HUDEP-2 (cell line): ENCODE results near the gene SLC7A5.
"Not testable (repeated sequence)": the region's sequence is repeated elsewhere in the genome, so short reads cannot be mapped to it uniquely, and the experiment has no call there.

Source experiments
- DNase-seq, 76 experiments: peaks; one replicate each; lab custom pipeline; 2025; ENCODE audit not compliant: unreplicated experiment in 76 of 76; lab: John Stamatoyannopoulos, UW

SLC7A5 gene

GRCh38 chr16:87862597-87863326 lies 6.5 kb downstream of the SLC7A5 start:
- DNase-seq, result not testable (repeated sequence)

DNA sequence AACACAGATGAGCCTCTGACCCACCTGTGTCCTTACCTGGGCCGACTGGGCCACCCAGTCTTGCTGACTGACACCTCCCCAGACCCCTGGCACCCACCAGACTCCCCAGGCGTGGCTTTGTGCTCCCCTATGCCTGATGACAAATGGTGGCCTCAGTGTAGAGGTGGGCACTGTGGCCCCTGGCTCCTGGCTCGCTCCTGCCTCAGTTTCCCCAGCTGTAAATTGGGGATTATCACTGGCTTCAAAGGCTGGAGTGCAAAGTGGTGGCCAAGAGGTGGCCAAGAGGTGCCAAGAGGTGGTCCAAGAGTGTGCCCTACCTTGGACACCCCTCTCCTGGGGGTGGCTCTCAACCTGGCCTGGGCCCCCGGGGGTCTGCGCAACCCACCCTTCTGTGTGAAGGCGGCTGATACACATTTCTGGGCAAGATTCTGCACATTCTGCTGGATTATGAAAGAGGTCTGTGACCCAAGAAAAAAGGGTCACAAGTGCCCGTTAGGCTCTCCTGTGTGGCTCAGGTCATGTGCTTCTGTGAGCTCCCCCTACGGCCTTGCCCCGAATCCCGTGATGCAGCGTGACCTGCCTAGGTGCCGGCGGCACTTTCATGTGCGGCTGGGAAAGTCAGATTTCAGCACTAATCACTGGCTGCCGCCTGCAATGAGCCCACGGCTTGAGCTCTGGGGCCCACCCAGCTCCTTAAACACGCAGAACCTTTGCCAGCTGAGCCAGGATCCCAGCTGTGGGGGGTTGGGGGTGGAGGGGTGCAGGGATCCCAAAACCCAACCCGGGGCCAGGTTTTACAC lies 7.8 kb downstream of the SLC7A5 start:
- peak in 4 of 76 experiments; percentile 9 to 45 (median 18) for DNase-seq

DNA sequence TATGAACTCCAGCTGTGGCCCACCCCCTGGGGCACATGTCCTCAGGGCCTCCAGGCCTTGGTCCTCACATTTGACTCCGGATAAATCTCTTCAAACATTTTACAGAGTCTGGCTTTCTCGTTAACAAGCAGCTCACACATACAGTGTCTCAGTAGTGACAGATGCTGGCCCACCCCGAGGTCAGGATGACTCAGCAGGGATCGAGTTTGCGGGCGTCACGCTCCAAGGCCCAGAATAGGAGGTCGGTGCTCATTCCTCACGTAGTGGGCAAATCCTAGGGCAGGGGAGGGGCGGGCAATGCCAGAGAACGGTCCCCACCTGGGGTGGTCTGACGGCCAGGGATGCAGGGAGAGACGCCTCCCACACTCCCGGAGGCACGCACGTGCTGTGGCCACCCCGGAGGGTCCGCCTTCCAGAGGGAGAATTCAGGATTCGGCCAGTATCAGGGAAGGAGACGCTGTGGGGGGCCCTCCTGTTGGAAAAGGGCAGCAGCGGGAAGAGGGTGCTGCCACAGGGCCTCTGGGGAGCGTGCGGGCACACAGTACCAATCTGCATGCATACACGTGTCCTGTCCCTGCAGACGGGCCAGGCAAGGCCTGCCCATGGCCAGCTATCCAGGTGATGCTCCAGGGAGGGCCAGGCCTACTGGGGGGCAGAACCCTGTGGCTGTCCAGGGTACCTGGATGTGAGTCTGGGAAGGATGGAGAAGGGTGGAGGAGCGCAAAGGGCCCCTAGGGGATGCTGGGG lies 8.6 kb downstream of the SLC7A5 start:
- DNase-seq, result peak in 29 of 76 experiments; percentile 11 to 51 (median 21)

GRCh38 chr16:87858151-87858993 lies 10.9 kb downstream of the SLC7A5 start:
- peak in 75 of 76 experiments; percentile 22 to 95 (median 85) for DNase-seq

DNA sequence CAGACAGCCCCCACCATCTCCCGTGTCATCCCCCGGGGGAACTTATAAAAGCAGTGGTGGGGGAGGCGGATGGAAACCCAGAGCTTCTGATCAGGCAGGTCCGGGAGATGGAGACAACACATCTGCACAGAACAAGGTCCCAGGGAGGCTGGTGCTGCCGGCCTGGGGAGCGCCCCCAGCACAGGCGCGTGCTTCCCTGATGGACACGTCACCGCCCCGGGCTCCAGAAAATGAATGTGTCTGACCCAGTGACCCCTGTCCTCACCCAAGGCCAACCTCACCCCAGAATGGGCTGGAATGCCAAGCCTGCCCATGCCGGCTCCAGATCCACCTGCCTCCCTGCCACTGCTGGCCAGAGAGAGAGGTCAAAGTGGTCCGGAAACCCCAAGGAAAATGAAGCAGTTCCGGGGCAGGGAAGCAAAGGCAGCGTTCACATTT lies 12.5 kb downstream of the SLC7A5 start:
- peak in 1 of 76 experiments; percentile 17 for DNase-seq

- peak in 8 of 76 experiments; percentile 6 to 26 (median 16) for DNase-seq
Observed at GRCh38 chr16:87855852-87856715, 13.2 kb downstream of the SLC7A5 start.

DNA sequence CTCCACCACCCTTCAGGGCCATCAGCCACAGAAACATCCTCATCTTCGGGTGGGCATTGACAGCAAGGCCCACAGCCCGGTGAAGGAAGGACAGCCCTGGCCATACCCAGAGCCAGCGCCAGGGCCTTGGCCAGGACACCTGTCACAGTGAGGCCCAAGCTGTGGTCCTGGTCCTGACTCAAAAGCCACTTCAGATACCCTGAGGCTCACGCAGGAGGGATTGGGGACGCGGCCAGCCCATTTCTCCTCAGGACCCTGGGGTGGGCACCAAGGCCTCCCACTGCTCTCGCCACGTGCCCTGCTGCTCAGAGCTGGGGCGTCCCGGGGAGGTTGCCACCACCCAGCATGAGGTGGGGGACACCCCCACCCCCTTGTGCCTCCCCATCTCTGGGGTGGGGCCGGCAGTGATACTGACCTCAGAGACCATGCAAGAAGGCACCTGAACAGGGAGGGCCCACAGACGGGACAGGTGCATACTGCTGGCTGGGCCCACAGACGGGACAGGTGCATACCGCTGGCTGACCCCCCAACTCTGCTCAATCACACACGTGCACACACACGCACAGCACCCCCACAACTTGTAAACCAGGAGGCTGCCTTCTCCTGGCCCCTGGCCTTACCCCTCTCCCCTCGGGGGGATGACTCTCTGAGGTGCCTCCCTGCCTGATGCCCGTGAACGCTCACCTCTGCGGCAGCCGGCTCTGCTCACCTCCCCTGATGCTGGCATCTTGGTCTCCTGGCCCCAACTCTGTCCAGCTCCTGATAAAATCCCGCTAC lies 14.2 kb downstream of the SLC7A5 start:
- peak in 5 of 76 experiments; percentile 43 to 76 (median 47) for DNase-seq

- peak in 75 of 76 experiments; percentile 24 to 96 (median 92) for DNase-seq
Observed at GRCh38 chr16:87854053-87854906, 15.0 kb downstream of the SLC7A5 start.

DNA sequence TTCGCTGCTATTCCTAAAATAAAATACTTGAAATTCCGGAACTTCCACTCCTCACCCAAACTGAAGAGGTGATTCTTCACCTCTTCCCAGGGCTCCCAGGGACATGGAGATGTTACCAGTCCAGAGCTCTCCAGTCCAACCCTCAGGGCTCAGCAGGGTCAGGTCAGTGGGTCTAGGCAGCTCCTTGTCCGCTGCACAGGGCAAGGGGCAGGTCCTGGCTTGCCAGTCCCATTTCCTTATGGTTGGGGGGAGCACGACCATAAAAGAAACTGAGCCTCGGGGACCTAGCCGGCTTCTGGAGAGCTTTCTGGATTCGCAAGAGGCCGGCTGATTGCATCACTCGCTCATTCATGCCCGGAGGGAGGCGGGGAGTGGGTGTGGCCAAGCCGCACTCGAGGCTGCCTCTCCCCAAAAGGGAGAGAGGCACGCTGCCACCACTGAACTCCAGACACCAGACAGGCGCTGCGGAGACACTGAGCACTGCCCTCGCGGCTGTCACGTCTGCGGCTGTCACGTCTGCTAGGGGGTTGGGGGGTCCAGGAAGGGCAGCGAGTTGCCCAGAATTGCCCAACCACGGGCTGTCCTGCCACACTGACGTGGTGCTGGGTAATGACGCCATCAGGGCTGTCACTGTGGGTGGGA lies 15.8 kb downstream of the SLC7A5 start:
- peak; percentile 34 to 97 (median 91) for DNase-seq

DNA sequence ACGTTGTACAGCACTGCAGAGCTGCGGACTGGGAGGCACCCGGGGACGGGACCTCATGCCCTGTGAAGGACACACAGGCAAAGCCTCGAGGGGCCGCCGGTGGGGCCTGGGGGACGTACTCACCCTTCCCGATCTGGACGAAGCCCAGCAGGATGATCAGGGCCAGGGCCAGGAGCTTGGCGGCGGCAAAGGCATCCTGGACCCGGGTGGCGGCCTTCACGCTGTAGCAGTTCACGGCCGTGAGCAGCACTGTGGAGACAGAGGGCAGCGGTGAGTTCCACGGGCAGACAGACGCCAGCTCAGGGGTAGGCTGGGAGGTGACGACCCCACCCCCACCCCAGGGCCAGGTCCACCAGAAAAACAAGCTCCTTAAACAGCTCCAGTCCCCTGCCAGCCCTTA lies 17.7 kb downstream of the SLC7A5 start:
- DNase-seq, result no peak

DNA sequence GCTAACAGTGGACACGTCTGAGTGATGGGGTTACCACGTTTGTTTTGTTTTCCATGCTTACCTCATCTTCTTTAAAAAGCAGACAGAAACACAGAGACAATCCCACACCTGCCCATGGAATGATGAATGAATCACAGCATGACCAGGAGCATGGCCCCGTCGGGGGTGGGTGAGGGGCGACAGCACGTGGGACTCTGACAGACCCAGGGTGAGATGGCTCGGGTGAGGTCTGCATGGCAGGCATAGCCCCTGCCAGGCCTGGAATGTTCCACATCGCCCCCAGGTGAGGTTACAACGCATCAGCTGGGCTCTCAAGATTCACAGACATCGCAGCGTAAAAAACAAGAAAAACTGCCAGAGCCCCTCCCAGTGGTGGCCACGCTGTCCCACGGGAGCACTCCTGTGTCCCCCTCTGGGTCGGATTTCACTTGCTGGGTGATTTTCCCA lies 18.1 kb downstream of the SLC7A5 start:
- DNase-seq, result no peak

- DNase-seq, result peak in 52 of 76 experiments; percentile 9 to 69 (median 37)
Observed at GRCh38 chr16:87850009-87851006, 19.0 kb downstream of the SLC7A5 start.

- DNase-seq, result no peak
Observed at GRCh38 chr16:87849419-87850008, 19.8 kb downstream of the SLC7A5 start.

GRCh38 chr16:87848676-87849345 lies 20.5 kb downstream of the SLC7A5 start:
- no peak for DNase-seq
